OCI-LY7 (cell line): Measurements from ENCODE around the gene AHSG.

Experiments used
- EZH2phosphoT487 ChIP-seq: fragments of 200-600 bp; sonication (generic); IDR thresholded peaks from 2 replicates; pipeline ENCODE4 v1.6.1; 2018; ENCODE audit warnings: low read depth, borderline replicate concordance, mild to moderate bottlenecking, mixed run types, antibody characterized with exemption, low read length, moderate library complexity, mixed read lengths
- TF ChIP-seq, protein P1 (sequence below): fragments of 200-600 bp; sonication (generic); conservative IDR thresholded peaks from 2 replicates; pipeline ENCODE4 v1.5.1; 2014; ENCODE audit warnings: mild to moderate bottlenecking, antibody characterized with exemption, low read length, moderate library complexity, mixed read lengths

DNA sequence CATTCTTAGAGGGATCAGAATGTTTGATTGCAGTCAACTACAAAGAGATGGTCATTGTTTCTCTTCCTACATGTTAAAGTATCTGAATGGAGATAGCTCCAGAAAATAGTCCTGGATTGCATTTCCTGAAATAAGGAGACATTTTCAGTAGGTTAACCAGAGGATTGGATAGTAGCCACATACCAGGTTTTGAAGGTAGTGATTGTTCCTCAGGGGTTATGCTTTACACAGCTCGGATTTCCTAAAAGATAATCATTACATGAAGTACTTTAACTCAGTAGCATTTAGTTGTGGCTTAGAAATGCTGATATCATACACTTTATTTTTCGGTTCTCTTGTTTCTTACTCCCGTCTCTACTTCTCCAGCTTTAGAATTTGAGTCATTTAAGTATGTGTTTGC lies 32.1 kb upstream of the AHSG start:
- TF ChIP-seq, protein P1, sequence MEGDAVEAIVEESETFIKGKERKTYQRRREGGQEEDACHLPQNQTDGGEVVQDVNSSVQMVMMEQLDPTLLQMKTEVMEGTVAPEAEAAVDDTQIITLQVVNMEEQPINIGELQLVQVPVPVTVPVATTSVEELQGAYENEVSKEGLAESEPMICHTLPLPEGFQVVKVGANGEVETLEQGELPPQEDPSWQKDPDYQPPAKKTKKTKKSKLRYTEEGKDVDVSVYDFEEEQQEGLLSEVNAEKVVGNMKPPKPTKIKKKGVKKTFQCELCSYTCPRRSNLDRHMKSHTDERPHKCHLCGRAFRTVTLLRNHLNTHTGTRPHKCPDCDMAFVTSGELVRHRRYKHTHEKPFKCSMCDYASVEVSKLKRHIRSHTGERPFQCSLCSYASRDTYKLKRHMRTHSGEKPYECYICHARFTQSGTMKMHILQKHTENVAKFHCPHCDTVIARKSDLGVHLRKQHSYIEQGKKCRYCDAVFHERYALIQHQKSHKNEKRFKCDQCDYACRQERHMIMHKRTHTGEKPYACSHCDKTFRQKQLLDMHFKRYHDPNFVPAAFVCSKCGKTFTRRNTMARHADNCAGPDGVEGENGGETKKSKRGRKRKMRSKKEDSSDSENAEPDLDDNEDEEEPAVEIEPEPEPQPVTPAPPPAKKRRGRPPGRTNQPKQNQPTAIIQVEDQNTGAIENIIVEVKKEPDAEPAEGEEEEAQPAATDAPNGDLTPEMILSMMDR, result no peak
- TF ChIP-seq EZH2phosphoT487, result no peak
